Suppressor macrophage treated with lipopolysaccharide for 4 hours (primary cell): ENCODE measurements around the gene PIEZO2.
"Not testable (repeated sequence)": the region's sequence is repeated elsewhere in the genome, so short reads cannot be mapped to it uniquely, and the experiment has no call there.

Experiments
- DNase-seq: peaks from one replicate; pipeline ENCODE4 v3.0.0-alpha.2; 2020

Gene PIEZO2

DNA sequence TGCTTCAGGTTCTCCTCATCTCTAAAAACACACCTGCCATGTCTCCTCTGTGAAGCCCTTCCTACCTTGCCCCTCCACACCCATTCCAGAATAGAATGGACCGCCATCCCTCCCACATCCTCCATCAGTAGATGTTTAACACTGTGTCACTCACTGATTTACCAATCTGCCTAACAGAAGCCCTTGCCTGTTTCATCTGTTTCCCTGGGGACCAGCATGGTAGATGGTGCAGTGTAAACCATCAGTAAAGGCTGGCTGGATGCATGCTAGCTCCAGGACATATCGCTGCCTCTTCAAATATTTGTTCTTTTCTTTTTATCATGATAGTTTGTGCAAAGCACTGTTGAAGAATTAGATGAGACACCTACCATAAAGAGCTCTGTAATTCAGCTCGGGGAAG, 271.4 kb downstream of the PIEZO2 start:
- DNase-seq: no peak

DNA sequence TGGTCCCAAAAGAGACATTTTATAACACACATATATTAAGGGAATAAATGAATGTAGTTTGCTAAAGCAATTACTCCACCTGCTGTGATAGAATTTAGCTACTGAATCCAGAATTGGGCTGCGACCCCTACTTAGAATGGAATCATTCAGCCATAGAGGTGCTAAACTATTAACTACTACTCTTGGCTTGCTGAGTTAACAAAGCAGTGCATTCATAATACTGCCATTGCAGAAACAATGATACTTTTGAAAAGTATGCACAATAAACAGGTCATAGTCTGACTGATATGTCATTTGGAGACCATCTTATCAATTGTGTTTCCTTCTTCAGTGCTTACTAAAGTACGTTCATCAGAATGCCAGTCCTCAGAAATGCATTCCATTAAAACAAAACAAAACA, 273.6 kb downstream of the PIEZO2 start:
- no peak for DNase-seq

DNA sequence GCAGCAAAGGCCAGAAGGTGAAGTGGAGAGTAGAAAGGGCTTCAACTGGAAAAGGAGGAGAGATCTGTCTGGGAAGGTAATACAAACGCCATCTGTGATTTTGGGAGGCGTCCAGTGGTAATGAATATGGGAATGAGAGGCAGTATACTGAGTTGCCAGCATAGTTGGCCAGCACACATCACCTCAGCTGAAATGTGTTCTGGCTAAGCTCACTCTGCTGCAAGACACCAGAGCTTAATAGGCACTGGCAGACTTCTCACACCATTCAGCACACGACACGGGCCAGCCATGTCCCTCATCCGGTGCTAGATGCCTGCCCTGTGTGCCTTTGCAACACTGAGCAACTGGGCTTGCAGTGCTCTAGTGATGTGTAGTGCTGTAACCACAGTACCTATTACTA, 277.1 kb downstream of the PIEZO2 start:
- no peak for DNase-seq

DNA sequence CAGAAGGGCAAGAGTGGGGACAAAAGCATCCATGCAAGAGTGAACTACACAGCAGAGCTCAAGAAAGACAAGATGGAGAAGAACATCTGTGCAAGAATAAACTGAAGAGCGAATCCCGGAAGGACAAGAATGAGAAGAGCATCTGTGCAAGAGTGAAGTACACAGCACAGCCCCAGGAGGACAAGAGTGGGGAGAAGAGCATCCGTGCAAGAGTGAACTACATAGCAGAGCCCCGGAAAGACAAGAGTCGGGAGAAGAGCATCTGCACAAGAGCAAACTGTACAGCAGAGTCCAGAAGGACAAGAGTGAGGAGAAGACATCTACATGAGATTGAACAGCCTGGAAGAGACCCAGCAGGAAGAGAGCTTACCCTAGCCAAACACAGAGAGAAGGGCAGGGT, 284.6 kb downstream of the PIEZO2 start:
- DNase-seq: no peak

DNA sequence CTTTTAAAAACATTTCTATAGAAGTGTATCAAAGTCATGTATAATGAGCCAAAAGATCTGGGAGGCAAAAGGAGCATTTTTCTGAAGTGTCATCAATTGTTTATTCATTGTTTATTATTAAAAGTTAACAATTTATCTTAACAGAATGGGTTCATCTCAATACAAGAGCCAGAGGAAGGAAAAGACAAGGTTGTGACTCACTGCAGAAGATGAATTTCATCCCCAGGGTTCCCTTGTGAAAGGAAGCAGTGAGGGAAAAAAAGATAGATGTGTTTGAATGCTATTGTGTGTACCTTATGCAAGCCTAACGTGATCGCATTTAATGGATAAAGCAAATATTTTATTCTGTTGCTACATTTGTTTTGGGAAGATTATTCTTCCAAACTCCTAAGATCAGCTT, 286.3 kb downstream of the PIEZO2 start:
- DNase-seq: no peak

DNA sequence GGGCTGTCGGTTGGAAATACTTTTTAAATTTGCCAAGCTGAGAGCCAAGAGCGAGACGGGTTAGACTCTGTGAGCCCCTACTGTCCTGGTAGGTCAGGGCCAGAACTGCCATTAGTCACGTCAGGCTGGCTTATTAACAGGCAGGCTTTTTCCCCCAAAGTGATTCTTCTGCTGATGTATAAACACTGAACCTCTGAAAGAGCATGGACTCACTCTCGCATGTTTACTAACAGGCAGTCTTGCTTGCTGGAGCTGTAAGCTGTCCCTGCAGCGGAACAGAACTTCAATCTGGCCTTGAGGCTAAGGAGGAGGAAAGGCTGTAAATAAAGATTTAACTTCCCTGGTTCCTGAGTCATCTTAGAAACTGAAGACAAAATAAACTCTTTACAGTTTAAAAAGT, 288.4 kb downstream of the PIEZO2 start:
- DNase-seq: no peak

DNA sequence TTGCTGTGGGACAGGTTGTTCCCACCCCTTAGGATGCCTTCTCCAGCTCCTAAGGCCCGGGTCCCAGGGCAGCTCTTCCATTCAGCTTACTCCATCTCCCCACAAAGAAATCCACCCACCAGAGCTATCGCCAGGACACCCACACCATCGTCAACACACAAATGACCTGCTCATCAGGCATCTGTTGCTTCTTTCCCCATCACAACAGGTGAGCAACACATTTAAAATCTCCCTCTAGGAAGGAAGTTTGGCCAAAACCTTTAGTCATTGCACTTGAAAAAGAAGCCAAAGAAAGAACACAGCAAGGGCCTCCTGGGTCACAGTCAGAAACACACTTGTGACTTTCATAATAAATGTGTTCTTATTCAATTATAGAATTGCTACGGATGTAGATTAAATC, 289.0 kb downstream of the PIEZO2 start:
- DNase-seq: no peak

DNA sequence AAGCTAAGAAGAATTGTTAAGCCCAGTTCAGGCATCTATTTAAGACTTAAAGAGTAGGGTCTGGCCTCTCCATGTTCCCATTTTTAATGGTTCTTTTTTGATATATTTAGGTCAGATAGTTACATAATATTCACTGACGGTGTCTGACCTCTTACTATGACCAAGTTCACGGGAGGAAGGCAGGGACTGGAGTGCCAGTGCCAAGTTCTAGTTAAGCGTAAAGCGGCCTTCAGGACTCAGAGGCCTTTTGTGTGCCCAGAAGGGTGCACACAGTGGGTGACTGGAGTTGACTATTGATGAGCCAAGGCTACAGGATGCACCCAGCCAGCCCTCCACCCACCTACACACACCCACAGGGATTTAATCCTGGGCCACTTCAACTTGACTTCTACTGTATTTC, 290.9 kb downstream of the PIEZO2 start:
- DNase-seq: no peak

DNA sequence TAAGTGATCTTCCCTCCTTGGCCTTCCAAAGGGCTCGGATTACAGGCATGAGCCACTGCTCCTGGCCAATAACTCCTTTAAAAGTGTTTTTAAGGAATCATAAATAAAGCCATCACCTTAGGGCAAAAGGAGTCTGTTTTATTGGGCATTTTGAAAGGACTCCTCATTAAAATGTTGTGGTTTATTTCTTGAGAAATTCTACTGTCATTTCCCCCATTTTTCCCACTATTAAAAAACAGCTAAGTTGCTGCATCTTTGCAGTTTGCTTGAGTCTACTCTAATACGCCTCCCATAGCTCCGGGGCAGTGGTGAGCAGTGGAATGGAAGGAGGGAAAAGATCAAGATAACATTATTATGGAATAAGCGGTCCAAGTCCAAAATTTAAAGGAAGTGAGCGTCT, 293.2 kb downstream of the PIEZO2 start:
- no peak for DNase-seq

DNA sequence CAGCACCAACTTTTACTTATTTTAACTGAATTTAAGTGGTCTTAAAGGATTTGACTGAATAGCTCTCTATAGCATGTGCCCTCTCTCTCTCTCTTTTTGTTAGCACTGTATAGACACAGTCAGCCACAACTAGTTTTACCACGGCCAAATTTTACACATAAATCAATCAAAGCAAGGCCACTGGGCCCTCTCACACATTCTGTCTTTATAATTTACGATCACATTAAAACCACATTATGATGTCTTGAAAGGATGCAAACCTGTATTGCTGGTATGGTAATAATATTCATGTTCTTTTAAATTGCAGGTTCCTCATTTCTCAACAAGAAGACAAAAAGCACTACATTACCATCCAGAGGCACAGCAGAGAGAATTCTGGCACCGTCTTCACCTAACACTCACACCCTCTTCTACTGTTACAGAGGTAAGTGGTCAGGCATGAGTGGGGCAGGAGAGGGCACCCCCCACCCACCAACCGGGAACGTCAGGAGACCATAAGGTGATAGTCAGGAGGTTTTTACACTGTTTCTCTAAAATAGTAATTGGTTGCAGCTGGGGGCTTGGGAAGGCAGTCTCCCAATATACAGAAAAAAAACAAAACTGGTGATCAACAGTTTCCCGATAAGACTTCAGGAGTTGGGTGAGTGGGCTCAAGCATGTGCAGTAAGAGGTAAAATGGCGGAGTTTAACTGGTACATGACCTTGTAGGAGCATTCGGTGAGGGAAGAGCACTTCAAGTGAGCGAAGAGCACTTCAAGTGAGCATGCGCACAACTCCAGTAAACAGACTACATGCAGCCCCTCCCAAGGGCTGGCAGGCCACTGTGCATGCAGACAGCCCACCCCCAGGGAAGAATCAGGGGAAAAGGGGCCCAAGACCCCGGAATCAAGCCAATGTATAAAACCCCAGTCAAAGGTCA, 296.7 kb downstream of the PIEZO2 start:
- DNase-seq: no peak

DNA sequence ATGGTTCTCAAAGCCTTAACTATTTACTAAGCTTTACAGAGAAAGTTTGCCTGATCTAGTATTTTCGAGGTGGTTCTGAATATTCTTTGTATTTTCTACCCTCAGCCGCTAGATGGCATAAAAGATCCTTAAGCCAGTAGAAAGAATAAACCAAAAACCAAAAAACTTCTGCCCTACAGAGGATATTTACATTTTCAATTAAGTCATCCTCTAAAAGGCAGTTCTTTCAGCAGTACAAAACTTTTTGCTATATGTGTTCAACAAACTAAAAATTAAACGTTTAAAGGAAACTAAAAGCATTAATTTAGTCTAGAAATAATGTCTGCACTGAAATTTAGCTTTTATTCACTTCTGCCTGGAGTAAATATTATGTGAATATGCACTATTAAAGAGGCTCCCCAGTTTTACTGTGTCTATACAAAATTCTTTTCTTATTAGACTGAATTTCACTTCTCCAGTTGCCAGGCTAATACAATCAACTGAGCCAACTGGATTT, 297.5 kb downstream of the PIEZO2 start:
- DNase-seq: peak; percentile 70

DNA sequence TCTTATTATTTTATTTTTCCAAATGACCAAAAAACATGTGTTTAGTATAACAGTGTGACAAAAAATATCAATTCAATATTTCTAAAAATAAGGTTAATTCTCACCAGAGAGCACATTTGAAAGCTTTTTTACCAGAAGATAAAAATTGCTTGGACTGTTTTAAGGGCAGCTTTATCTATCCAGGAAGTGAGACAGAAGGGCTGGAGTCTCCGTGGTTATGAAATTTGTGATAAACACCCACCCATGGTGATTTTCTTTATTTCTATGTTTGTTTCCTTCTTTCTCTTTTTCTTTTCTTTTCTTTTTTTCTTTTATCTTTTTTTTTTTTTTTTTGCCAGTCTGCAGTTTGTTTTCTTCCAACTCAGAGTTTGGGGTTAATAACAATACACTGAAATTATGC, 298.5 kb downstream of the PIEZO2 start:
- peak; percentile 17 for DNase-seq

DNA sequence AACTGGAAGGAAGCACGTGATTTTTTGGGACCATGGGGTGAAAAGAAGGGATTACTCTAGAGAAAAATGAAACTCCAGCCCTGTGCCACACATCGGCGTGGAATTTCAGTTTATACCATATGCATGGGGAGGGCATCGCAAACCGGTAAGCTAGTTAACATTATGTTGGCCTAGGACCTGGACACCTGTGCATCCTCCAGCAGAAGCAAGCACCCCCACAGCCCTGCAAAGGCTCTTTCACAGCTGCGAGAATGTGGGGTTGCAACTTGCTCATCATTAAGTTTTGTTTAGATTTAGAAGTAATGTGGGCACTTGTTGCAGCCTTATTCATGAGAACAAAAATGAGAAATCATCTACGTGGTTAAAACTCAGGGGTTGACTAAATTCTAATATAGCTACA, 299.2 kb downstream of the PIEZO2 start:
- DNase-seq: no peak

DNA sequence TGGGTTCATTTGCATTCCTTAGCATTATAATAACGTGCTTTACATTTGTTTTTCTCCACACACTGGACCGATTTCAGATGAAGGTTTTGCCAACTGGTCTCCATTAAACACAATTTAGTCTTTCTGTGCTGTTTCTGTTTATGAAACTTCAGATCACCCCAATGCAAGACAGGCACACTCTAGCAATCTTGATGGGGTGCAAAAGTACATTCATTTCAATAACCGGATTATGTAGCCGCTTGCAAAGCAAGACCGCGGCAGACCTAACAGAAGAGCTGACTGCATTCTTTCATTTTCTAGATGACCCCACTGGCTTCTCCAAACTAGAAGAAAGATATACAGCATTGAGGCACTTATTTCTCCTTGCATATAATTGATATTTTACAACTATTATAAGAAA, 301.5 kb downstream of the PIEZO2 start:
- DNase-seq: no peak

DNA sequence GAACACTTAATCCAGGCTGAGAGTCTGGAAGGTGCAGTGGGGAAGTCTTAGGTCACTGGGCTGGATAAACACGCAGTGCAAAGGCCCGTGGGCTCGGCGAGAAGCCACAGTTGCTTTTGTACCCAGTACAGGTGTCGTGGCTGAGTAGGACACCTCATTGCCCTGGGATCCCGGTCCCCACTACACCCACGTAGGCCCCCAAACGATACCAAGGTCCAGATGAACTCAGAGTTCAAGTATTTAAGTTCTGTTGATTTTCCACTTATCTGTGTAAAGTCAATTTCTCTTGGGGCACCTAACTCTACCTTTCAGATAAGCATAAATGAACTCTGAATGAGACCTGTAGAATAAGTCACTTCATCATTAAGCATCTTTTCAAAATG, 302.0 kb downstream of the PIEZO2 start:
- DNase-seq: no peak

DNA sequence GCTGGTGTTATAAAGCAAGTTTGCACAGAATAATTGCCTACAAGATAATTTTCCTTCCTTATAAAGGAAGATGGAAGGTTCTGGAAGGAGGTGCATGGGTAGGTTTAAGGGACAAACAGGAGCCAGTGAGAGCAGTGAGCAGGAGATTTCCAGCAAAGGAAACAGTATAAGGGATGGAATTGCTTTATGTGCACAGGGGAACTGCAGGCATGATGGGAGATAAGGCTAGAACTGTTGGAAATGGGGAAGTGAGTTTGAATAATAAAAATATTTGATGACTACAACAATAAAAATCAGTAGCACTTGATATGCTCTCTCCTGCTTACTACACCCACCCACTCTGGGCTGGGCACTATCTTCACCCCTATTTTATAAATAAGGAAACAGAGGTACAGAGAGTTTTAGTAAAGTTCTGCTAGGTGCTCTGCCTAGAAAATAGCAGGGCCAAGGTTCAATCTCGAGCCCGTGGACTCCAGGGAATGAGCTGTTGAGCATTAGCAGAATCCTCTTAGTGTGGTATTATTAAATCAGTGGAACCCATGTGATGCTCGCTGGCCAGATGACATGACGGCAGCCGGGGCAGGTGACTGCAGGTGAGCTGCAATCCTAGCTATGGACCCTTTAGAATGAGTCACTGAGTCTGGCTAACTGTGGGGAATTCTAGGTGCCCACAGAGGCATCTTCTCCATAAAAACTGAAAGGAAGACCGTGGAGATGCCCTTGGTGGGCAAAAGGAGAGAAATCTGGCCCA, 302.5 kb downstream of the PIEZO2 start:
- no peak for DNase-seq

DNA sequence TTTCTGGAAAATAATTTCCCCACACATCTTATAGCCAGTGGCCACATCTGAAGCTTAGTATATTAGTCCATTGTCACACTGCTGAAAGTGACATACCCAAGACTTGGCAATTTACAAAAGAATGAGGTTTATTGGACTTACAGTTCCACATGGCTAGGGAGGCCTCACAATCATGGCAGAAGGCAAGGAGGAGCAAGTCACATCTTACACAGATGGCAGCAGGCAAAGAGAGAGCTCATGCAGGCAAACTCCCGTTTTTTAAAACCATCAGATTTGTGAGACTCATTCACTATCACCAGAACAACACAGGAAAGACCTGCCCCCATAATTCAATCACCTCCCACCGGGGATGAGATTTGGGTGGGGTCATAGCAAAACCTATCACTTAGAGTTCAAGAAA, 303.3 kb downstream of the PIEZO2 start:
- not testable (repeated sequence) for DNase-seq

DNA sequence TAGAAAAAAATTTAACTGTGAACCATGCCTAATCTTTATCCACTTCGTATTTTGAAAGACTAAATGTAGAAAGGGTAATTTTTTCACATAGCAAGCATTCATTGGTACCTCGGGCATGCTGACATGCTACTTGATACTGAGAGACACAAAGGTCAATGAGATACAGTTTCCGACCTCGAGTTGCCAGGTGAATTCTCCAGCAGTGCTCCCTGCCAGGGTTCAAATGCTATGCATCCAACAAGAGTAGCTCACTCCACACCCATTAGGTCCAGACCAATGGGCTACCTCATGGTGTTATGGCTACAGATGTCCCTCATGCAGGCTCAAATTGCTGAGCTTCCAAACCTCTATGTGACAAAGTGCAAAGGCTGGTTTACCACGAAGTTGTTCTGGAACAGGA, 305.8 kb downstream of the PIEZO2 start:
- DNase-seq: no peak

DNA sequence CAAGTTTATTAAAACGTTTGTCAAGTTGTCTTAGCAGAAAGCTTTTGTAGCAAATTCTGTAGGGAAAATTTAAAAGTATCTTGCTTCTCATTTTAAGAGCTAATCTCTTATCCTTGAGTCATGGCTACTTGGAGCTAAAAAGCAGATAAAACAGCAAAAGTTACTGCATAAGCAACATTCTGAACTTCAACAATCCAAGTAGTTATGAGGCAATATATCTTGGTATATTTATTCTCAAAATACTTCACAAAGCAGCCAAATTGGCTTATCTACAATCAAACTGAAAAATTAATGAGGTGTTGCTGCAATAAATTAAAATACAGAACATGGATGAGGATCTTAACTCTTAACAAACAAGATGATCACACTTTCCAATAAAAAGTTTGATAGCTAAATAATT, 306.5 kb downstream of the PIEZO2 start:
- no peak for DNase-seq

DNA sequence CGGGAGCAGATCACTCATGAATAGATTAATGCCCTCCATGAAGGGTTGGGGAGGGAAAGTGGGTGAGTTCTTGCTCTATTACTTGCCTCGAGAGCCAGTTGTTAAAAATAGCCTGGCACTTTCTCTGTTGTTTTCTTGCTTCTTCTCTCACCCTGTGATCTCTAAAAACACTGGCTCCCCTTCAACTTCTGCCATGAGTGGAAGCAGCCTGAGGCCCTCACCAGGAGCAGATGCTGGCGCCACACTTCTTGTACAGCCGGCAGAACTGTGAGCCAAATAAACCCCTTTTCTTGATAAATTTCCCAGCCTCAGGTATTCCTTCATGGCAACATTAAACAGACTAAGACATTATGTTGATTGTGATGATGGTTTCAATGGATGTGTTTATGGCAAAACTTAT, 307.0 kb downstream of the PIEZO2 start:
- no peak for DNase-seq

DNA sequence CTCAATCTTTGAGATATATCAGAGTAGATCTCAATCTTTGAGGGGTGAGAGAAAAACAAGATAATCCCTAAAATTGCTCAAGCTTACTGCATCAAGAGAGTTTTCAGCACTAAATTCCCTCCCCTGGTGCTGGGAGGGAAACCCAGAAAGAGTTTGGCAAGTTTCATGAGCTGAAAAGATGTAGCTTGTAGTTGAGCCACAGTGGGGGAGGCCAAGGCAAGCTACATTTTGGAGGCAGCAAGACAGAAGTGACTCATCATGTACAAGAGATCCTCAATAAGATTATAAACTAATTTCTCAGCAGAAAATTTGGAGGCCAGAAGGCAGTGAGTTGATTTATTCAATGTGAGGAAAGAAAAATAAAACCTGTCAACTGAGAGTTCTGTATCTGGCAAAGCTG, 308.2 kb downstream of the PIEZO2 start:
- DNase-seq: no peak

DNA sequence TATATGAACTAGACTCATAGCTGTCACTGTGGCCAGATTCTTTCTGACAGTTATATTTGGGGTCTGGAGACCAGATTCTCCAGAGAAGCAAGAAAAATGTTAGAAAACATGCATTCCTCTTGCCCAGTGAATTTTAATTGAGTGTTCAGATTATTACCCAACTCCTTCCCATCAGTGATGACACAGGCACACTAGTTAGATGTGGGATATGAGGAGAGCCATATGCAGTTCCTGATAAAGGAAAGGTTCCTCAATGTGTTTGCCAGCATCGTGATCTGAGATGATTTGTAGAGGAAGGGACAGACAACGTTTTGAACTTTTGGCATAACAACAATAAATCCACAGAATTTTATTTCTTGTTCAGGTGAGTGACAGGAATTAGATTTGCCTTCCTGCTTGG, 308.6 kb downstream of the PIEZO2 start:
- DNase-seq: no peak

DNA sequence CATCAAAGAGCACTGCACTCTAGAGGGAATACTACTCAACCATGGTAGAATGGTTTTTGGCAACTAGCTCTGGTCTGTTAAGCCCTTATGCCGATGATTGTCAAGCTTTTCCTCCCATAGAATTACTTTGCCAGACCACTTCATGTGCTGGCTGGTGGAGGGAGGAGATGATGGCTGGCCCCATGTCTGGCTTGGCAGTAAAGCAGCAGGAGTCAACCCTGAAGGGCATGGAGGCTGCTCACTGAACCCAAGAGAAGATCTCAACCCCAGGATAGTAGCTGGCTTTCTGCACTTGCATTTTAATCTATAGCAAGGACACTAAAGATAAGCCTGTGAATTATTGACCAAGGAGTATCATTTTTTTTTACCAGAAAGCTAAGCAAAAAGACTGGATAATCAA, 309.9 kb downstream of the PIEZO2 start:
- DNase-seq: no peak

DNA sequence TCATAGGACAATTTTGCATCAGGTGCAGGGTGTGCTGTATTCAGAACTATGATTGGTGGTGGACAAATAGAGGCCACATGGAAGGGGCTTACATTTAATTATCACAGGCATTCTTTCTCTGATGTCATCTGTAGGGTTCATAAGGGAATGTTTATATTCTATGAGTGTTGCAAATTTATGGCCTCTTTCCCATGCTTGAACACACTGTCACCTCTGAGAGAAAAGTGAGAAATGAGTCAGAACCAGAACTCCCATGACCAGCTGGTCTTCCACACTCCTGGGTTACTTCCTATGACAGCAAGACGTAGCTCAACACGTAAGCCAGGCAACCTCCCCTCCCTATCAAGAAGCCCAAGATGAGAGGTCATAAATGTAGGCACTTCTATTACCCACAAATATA, 310.8 kb downstream of the PIEZO2 start:
- DNase-seq: no peak
